Hepatocyte (in vitro differentiated cells): Measurements from ENCODE around the gene KNDC1. TPM values are rescaled to one million over a fixed set of nuclear protein-coding genes. Genes with fewer than 3 reads are reported as not detected.

Experiments used
- DNase-seq: peaks from one replicate; pipeline ENCODE4 v3.0.0-alpha.2; 2016; ENCODE audit warnings: low spot score
- H2AFZ ChIP-seq: fragments of 200-600 bp; sonication (generic); 2 replicates; pipeline ENCODE4 v1.6.0; 2016; ENCODE audit warnings: antibody characterized with exemption, mild to moderate bottlenecking
- H3K27ac ChIP-seq: fragments of 200-600 bp; sonication (generic); 2 replicates; pipeline ENCODE4 v1.5.1; 2016; ENCODE audit warnings: mild to moderate bottlenecking
- H3K27me3 ChIP-seq: fragments of 200-600 bp; sonication (generic); 2 replicates; pipeline ENCODE4 v1.6.1; 2016
- H3K36me3 ChIP-seq: fragments of 200-600 bp; sonication (generic); replicated peaks from 2 replicates; pipeline ENCODE4 v1.5.1; 2016; ENCODE audit warnings: low read depth; ENCODE audit not compliant: insufficient read depth
- H3K4me1 ChIP-seq: fragments of 200-600 bp; sonication (generic); 2 replicates; pipeline ENCODE4 v1.5.1; 2016; ENCODE audit warnings: mild to moderate bottlenecking, moderate library complexity; ENCODE audit not compliant: insufficient read depth
- H3K4me2 ChIP-seq: fragments of 200-600 bp; sonication (generic); 2 replicates; pipeline ENCODE4 v1.6.0; 2016
- H3K4me3 ChIP-seq: fragments of 200-600 bp; sonication (generic); 2 replicates; pipeline ENCODE4 v1.5.1; 2016; ENCODE audit warnings: mild to moderate bottlenecking
- H3K79me2 ChIP-seq: fragments of 200-600 bp; sonication (generic); 2 replicates; pipeline ENCODE4 v1.6.0; 2017; ENCODE audit warnings: mild to moderate bottlenecking
- H3K9me2 ChIP-seq: fragments of 200-600 bp; sonication (generic); replicated peaks from 2 replicates; pipeline ENCODE4 v1.6.0; 2017; ENCODE audit warnings: mild to moderate bottlenecking; ENCODE audit not compliant: insufficient read depth
- H3K9me3 ChIP-seq: fragments of 200-600 bp; sonication (generic); 2 replicates; pipeline ENCODE4 v1.5.1; 2016; ENCODE audit warnings: low read depth, mild to moderate bottlenecking
- H4K20me1 ChIP-seq: fragments of 200-600 bp; sonication (generic); 2 replicates; pipeline ENCODE4 v1.6.0; 2016; ENCODE audit warnings: mild to moderate bottlenecking; ENCODE audit not compliant: insufficient read depth, poor library complexity, severe bottlenecking
- EZH2 ChIP-seq: fragments of 200-600 bp; sonication (generic); IDR thresholded peaks from 2 replicates; pipeline ENCODE4 v1.6.1; 2016; ENCODE audit warnings: antibody characterized with exemption, mild to moderate bottlenecking, borderline replicate concordance
- EZH2phosphoT487 ChIP-seq: fragments of 200-600 bp; sonication (generic); IDR thresholded peaks from one replicate; pipeline ENCODE4 v1.6.1; 2018; ENCODE audit warnings: antibody characterized with exemption, mild to moderate bottlenecking, low read depth, moderate library complexity; ENCODE audit not compliant: unreplicated experiment, severe bottlenecking
- WGBS: methylation state at CpG from one replicate; pipeline ENCODE4 v1.1.6; 2016; ENCODE audit warnings: low lambda C conversion rate; ENCODE audit errors: missing lambda C conversion rate; 5-methylcytosine and 5-hydroxymethylcytosine counted together
- polyA plus RNA-seq: library from polyadenylated mRNA; unstranded; fragments of >200 nt; fragmentation: Nextera tagmentation; extraction: Ambion mirVana; gene quantifications from 2 replicates; pipeline ENCODE4 v1.2.1, GENCODE V29; 2016
- total RNA-seq: library from RNA; depleted of rRNA; stranded (reverse); fragments of >200 nt; gene quantifications from 2 replicates; pipeline ENCODE4 v1.2.3, GENCODE V29; 2014
- TF ChIP-seq, protein P1 (sequence below): fragments of 200-600 bp; sonication (generic); IDR thresholded peaks from 2 replicates; pipeline ENCODE4 v1.5.1; 2016; ENCODE audit warnings: antibody characterized with exemption, mild to moderate bottlenecking; ENCODE audit not compliant: poor library complexity

Gene KNDC1
- total and polyA plus RNA-seq, 2 experiments from 2014 or later: 3.8 to 4.3 TPM

DNA sequence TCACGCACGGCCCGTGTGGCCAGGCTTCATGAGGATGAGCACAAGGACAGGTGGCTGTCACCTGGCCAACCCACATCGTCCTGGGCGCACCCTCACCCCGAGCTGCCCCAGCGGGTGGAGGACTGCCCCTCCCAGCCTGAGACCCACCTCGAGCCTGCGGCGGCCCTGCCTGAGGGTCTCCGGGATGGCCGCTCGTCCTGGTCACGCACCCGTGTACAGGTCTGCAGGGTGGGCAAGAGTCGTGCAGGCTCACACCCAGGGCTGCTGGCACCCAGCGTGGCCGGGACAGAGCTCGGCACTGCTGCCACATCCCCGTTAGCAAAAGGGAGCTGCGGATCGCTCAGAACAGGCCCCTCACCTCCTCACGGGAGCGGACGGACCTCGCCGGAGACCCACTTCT, 55.6 kb downstream of the KNDC1 start:
- H3K27me3 ChIP-seq: peaks cover 18% of the 10 kb centered on the region
- no peaks in the 10 kb centered on the region for H3K36me3 ChIP-seq
- no peak overlapping the region for H3K4me3 ChIP-seq
- no peaks in the 10 kb centered on the region for H3K4me1 ChIP-seq
- whole genome bisulfite sequencing: 97% methylated on average over 27 of the region's 27 CpGs
- no peaks in the 10 kb centered on the region for H3K79me2 ChIP-seq
- DNase-seq: no peak
- no peaks in the 10 kb centered on the region for H3K9me3 ChIP-seq
- TF ChIP-seq, protein P1, sequence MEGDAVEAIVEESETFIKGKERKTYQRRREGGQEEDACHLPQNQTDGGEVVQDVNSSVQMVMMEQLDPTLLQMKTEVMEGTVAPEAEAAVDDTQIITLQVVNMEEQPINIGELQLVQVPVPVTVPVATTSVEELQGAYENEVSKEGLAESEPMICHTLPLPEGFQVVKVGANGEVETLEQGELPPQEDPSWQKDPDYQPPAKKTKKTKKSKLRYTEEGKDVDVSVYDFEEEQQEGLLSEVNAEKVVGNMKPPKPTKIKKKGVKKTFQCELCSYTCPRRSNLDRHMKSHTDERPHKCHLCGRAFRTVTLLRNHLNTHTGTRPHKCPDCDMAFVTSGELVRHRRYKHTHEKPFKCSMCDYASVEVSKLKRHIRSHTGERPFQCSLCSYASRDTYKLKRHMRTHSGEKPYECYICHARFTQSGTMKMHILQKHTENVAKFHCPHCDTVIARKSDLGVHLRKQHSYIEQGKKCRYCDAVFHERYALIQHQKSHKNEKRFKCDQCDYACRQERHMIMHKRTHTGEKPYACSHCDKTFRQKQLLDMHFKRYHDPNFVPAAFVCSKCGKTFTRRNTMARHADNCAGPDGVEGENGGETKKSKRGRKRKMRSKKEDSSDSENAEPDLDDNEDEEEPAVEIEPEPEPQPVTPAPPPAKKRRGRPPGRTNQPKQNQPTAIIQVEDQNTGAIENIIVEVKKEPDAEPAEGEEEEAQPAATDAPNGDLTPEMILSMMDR: no peak
- TF ChIP-seq EZH2phosphoT487: no peak
- no peak overlapping the region for H2AFZ ChIP-seq
- H3K9me2 ChIP-seq: no peaks in the 10 kb centered on the region
- H4K20me1 ChIP-seq: no peaks in the 10 kb centered on the region
- no peak overlapping the region for H3K27ac ChIP-seq
- no peak overlapping the region for H3K4me2 ChIP-seq

DNA sequence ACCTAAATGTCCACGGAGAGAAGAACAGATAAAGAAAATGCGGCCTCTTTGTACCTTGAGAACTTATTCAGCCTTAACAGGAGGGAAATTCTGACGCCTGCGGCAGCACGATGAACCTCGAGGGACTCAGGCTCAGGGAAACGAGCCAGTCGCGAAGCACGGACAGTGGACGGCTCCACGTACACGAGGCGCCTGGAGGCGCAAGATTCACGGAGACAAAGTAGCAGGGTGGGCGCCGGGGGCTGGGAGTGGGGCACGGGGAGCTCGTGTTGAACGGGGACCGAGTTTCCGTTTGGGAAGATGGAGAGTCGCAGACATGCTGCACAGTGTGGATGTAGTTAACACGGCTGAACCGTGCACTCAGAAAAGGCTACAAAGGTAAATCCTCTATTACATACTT, 56.8 kb downstream of the KNDC1 start:
- H3K27ac ChIP-seq: no peak overlapping the region
- WGBS: 88% methylated on average over 26 of the region's 26 CpGs
- H3K9me2 ChIP-seq: no peaks in the 10 kb centered on the region
- no peak for DNase-seq
- H2AFZ ChIP-seq: no peak overlapping the region
- peaks cover 18% of the 10 kb centered on the region for H3K27me3 ChIP-seq
- H4K20me1 ChIP-seq: no peaks in the 10 kb centered on the region
- H3K36me3 ChIP-seq: no peaks in the 10 kb centered on the region
- H3K4me2 ChIP-seq: no peak overlapping the region
- H3K4me1 ChIP-seq: no peaks in the 10 kb centered on the region
- H3K4me3 ChIP-seq: no peak overlapping the region
- no peaks in the 10 kb centered on the region for H3K79me2 ChIP-seq
- no peak for TF ChIP-seq EZH2
- H3K9me3 ChIP-seq: no peaks in the 10 kb centered on the region

DNA sequence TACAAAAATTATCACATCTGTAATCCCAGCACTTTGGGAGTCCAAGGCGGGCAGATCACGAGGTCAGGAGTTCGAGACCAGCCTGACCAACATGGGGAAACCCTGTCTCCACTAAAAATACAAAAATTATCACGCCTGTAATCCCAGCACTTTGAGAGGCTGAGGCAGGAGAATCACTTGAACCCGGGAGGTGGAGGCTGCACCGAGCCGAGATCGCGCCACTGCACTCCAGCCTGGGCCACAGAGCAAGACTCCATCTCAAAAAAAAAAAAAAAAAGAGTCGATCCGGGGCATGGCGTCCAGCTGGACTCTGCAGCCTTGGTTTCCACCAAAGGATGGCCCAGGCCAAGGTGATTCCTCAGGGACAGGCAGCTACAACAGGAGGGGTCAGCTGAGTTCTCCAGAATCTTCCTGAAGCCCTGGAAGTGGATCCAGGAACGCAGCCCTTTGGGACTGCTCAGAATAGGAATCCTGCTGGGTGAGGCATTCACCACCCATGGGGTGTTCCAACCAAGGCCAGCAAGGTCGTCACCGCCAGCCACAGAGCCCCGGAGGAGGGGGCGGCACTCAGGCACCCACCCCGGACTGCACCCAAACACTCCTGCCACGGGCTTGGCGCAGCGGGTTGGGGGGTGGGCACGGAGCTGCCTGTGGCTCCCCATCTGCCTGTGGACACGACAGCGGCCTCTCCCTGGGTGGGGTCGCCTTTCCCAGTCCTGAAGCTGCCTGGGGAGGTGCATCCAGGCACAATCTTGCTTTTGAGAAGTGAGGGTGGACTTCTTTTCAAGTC, 58.0 kb downstream of the KNDC1 start:
- Histone ChIP-seq H3K9me2 (no peaks in the 10 kb centered on the region), H3K9me3 (no peaks in the 10 kb centered on the region), H3K27me3 (peaks cover 18% of the 10 kb centered on the region), H3K79me2 (no peaks in the 10 kb centered on the region), H4K20me1 (no peaks in the 10 kb centered on the region), H3K4me2 (no peak overlapping the region), H2AFZ (no peak overlapping the region), H3K36me3 (no peaks in the 10 kb centered on the region), H3K27ac (no peak overlapping the region), H3K4me3 (no peak overlapping the region), H3K4me1 (no peaks in the 10 kb centered on the region)
- 92% methylated on average over 25 of the region's 25 CpGs for WGBS
- DNase-seq: no peak
- TF ChIP-seq, protein P1: no peak
- no peak for TF ChIP-seq EZH2
- TF ChIP-seq EZH2phosphoT487: no peak

DNA sequence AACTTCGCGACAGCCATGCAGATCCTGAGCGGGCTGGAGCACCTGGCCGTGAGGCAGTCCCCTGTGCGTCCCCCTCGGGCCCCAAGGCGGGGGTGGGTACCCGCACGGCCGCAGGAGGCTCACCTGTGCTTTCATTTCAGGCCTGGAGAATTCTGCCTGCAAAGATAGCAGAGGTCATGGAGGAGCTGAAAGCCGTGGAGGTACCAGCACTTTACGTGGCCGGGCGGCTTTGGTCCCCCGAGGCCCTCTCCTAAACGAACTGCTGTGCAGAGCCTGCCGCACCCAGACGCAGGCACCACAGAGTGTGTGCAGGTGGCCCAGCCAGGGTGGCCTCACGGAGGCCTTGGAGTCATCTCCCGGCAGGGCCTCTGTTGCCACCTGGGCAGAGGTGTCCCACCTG, 58.9 kb downstream of the KNDC1 start:
- 88% methylated on average over 20 of the region's 20 CpGs for WGBS
- Histone ChIP-seq H3K27me3 (peaks cover 18% of the 10 kb centered on the region), H4K20me1 (no peaks in the 10 kb centered on the region), H3K79me2 (no peaks in the 10 kb centered on the region), H3K4me2 (no peak overlapping the region), H3K36me3 (no peaks in the 10 kb centered on the region), H3K4me3 (no peak overlapping the region), H3K9me2 (no peaks in the 10 kb centered on the region), H3K27ac (no peak overlapping the region), H3K4me1 (no peaks in the 10 kb centered on the region), H3K9me3 (no peaks in the 10 kb centered on the region), H2AFZ (no peak overlapping the region)
- no peak for DNase-seq
- no peak for TF ChIP-seq EZH2
- TF ChIP-seq, protein P1: no peak
- no peak for TF ChIP-seq EZH2phosphoT487
